GM12878 (cell line): Measurements from ENCODE around the gene IRS1. TPM values are rescaled to one million over a fixed set of nuclear protein-coding genes. Genes with fewer than 3 reads are reported as not detected.

Experiments used
- ATAC-seq: fragments of 200-7000 bp; cut with Tn5 transposase; 3 replicates; pipeline ENCODE4 v1.9.1; 2020; ENCODE audit warnings: mild to moderate bottlenecking, moderate library complexity
- BruUV-seq: library from RNA; stranded (reverse); fragments of 400-500 nt; replicated peaks from 2 replicates; lab custom pipeline; 2021; lab: Mats Ljungman, UMichigan
- CTCF ChIA-PET: fragments of 300-600 bp; sonication (Branson Sonifier 250); formaldehyde crosslinking; extraction: SDS; loops from one replicate; lab custom pipeline; 2021; ENCODE audit warnings: inconsistent platforms; lab: Yijun Ruan, JAX
- POLR2A ChIA-PET: fragments of 350-600 bp; formaldehyde crosslinking; extraction: SDS; loops from one replicate; lab custom pipeline; 2021; ENCODE audit warnings: inconsistent platforms; lab: Charles Lee
- RAD21 ChIA-PET: fragments of 300-600 bp; sonication (Branson Sonifier 250); formaldehyde crosslinking; loops from one replicate; lab custom pipeline; 2023; ENCODE audit warnings: antibody characterized with exemption; ENCODE audit not compliant: unreplicated experiment; lab: Charles Lee
- SMC1A ChIA-PET: fragments of 300-600 bp; sonication (Branson Sonifier 250); formaldehyde crosslinking; loops from one replicate; lab custom pipeline; 2023; ENCODE audit not compliant: unreplicated experiment, uncharacterized antibody; lab: Charles Lee
- DNase-seq: peaks from one replicate; pipeline ENCODE4 v3.0.0-alpha.2; 2011; ENCODE audit warnings: low read depth, low spot score
- FAIRE-seq: peaks from 3 replicates; lab custom pipeline; 2011; peaks lifted over from hg19 to GRCh38; lab: Jason Lieb, UNC
- H2AFZ ChIP-seq: 2 replicates; pipeline ENCODE4 v1.6.0; 2011; ENCODE audit warnings: low read depth, low read length, control low read depth; ENCODE audit not compliant: control insufficient read depth
- H3K27ac ChIP-seq: 2 replicates; pipeline ENCODE4 v1.5.1; 2011; ENCODE audit warnings: control low read depth; ENCODE audit not compliant: control insufficient read depth, insufficient read depth
- H3K27me3 ChIP-seq, 2 experiments: replicated peaks in 1 of 2; 2 replicates each; pipeline versions ENCODE4 v1.6.0 to v1.6.1; 2011; ENCODE audit warnings: low read length in 1 of 2; ENCODE audit not compliant: control insufficient read depth in 2 of 2, insufficient read depth in 2 of 2
- H3K36me3 ChIP-seq, 2 experiments: 2 replicates each; pipeline ENCODE4 v1.5.1; 2011; ENCODE audit warnings: low read length in 1 of 2; ENCODE audit not compliant: control insufficient read depth in 2 of 2, insufficient read depth in 2 of 2
- H3K4me1 ChIP-seq: 2 replicates; pipeline ENCODE4 v1.6.1; 2011; ENCODE audit warnings: mild to moderate bottlenecking, low read length, moderate library complexity, mixed read lengths; ENCODE audit not compliant: control insufficient read depth, insufficient read depth
- H3K4me2 ChIP-seq: 2 replicates; pipeline ENCODE4 v1.6.0; 2011; ENCODE audit warnings: control low read depth; ENCODE audit not compliant: control insufficient read depth, insufficient read depth
- H3K4me3 ChIP-seq: fragments of 200-600 bp; sonication (generic); 2 replicates; pipeline ENCODE4 v1.5.1; 2016
- H3K79me2 ChIP-seq: 2 replicates; pipeline ENCODE4 v1.6.0; 2011; ENCODE audit warnings: low read length; ENCODE audit not compliant: control insufficient read depth, insufficient read depth
- H3K9ac ChIP-seq: 2 replicates; pipeline ENCODE4 v1.8.0; 2011; ENCODE audit warnings: low read length, control low read depth, mixed read lengths; ENCODE audit not compliant: control insufficient read depth, insufficient read depth
- H3K9me3 ChIP-seq: replicated peaks from 3 replicates; pipeline ENCODE4 v1.5.1; 2011; ENCODE audit warnings: mild to moderate bottlenecking, low read length; ENCODE audit not compliant: control insufficient read depth, insufficient read depth
- H4K20me1 ChIP-seq: 2 replicates; pipeline ENCODE4 v1.6.0; 2011; ENCODE audit not compliant: control insufficient read depth, insufficient read depth
- CHD2 ChIP-seq: IDR thresholded peaks from 2 replicates; pipeline ENCODE4 v1.6.1; 2011; ENCODE audit warnings: low read depth, low read length, improper control_type of control experiment, borderline replicate concordance
- CHD4 ChIP-seq: fragments of 200-600 bp; sonication (generic); IDR thresholded peaks from 2 replicates; pipeline ENCODE4 v1.6.1; 2016; ENCODE audit warnings: mild to moderate bottlenecking
- MLLT1 ChIP-seq: fragments of 450-650 bp; IDR thresholded peaks from 2 replicates; pipeline ENCODE4 v1.6.1; 2016; ENCODE audit warnings: mild to moderate bottlenecking
- NBN ChIP-seq: fragments of 450-650 bp; IDR thresholded peaks from 2 replicates; pipeline ENCODE4 v1.6.1; 2016
- POU2F2 ChIP-seq: IDR thresholded peaks from 3 replicates; pipeline ENCODE4 v1.6.1; 2011; ENCODE audit warnings: low read depth, mild to moderate bottlenecking, low read length, borderline replicate concordance
- RCOR1 ChIP-seq: conservative IDR thresholded peaks from 2 replicates; pipeline ENCODE4 v1.6.1; 2012; ENCODE audit warnings: low read depth, low read length, improper control_type of control experiment
- RELA ChIP-seq: fragments of 450-650 bp; IDR thresholded peaks from 2 replicates; pipeline ENCODE4 v1.8.0; 2014; ENCODE audit warnings: borderline replicate concordance; ENCODE audit not compliant: partially characterized antibody
- RUNX3 ChIP-seq: IDR thresholded peaks from 2 replicates; pipeline ENCODE4 v1.6.1; 2012; ENCODE audit warnings: low read length, inconsistent platforms
- SMAD5 ChIP-seq: IDR thresholded peaks from 2 replicates; pipeline ENCODE4 v1.6.1; 2016; ENCODE audit warnings: antibody characterized with exemption, low read depth
- SREBF2 ChIP-seq: IDR thresholded peaks from 2 replicates; pipeline ENCODE4 v1.6.1; 2012; ENCODE audit warnings: mild to moderate bottlenecking, low read length
- TBL1XR1 ChIP-seq: IDR thresholded peaks from 2 replicates; pipeline ENCODE4 v1.6.1; 2012; ENCODE audit warnings: low read depth, low read length, improper control_type of control experiment
- ZNF687 ChIP-seq: fragments of 450-650 bp; IDR thresholded peaks from 2 replicates; pipeline ENCODE4 v1.6.1; 2017; ENCODE audit warnings: mild to moderate bottlenecking, moderate library complexity
- WGBS: methylation state at CpG from one replicate; pipeline ENCODE4 v1.1.6; 2016; ENCODE audit warnings: low lambda C conversion rate; ENCODE audit not compliant: insufficient replicate concordance, insufficient coverage; ENCODE audit errors: missing lambda C conversion rate; 5-methylcytosine and 5-hydroxymethylcytosine counted together
- in situ Hi-C: fragments of 300-500 bp; cut with MboI; formaldehyde crosslinking; loops from 9 replicates; pipeline ENCODE4 v1.14.3; 2018; ENCODE audit warnings: mixed read lengths
- intact Hi-C: fragments of 100-400 bp; cut with micrococcal nuclease; formaldehyde crosslinking; loops from one replicate; pipeline ENCODE4 v1.14.2; 2022; ENCODE audit not compliant: unreplicated experiment
- polyA plus RNA-seq, 11 experiments: library from polyadenylated mRNA; depleted of rRNA in 4 of 11; unstranded in 6 of 11; stranded (reverse) in 5 of 11; fragments of >200 nt; fragmentation: Nextera tagmentation in 4 of 11; fragmentation: Illumina TruSeq in 1 of 11; extraction: Ambion mirVana in 4 of 11; extraction: Trizol in 1 of 11; gene quantifications; 1 replicate in 1 of 11; 2 replicates in 10 of 11; pipeline versions ENCODE4 v1.2.1 to v1.2.3, GENCODE V29; 2011 to 2016; ENCODE audit warnings: inconsistent platforms in 2 of 11, missing spikeins in 2 of 11, low read depth in 1 of 11
- total RNA-seq, 4 experiments: library from RNA; depleted of rRNA in 3 of 4; stranded (reverse); fragments of >200 nt in 3 of 4; fragmentation: Illumina TruSeq in 1 of 4; extraction: Trizol in 1 of 4; gene quantifications; 2 replicates each; pipeline versions ENCODE4 v1.2.1 to v1.2.3, GENCODE V29; 2013 to 2021
- TF ChIP-seq, protein P1 (sequence below): IDR thresholded peaks from 2 replicates; pipeline ENCODE4 v1.6.1; 2011; ENCODE audit warnings: low read depth, low read length, improper control_type of control experiment, borderline replicate concordance
- TF ChIP-seq, protein P2 (sequence below): fragments of 450-650 bp; IDR thresholded peaks from 2 replicates; pipeline ENCODE4 v1.6.1; 2016; ENCODE audit warnings: mild to moderate bottlenecking, moderate library complexity, borderline replicate concordance

Gene IRS1
- total and polyA plus RNA-seq, 10 of the 15 experiments (the other 5 are each of a cell fraction or from before 2014, with no cell fraction given), result 0.03 to 1.7 (median 0.34) TPM

GRCh38 chr2:226758921-226759640 is 40.5 kb downstream of the IRS1 start:
- ATAC-seq (no peak), FAIRE-seq (no peak), DNase-seq (no peak)
- RAD21 ChIA-PET, result no interaction called here
- H3K79me2 ChIP-seq, result no peaks in the 10 kb centered on the region
- SMC1A ChIA-PET, result interaction anchor here (2.7 kb wide), 1 partner anchor 12 kb away, joined by 10 read pairs; no protein-coding TSS in a partner anchor
- POLR2A ChIA-PET, result no interaction called here
- no peaks in the 10 kb centered on the region for H3K9me3 ChIP-seq
- WGBS, result 37% methylated on average over 3 of the region's 3 CpGs
- H3K27ac ChIP-seq, result no peak overlapping the region
- intact Hi-C loops, result no loop called here
- no peak overlapping the region for H3K4me3 ChIP-seq
- no TSS peak for BruUV-seq
- no peak overlapping the region for H3K9ac ChIP-seq
- H4K20me1 ChIP-seq, result no peaks in the 10 kb centered on the region
- in situ Hi-C loops, result no loop called here
- H3K4me1 ChIP-seq, result no peaks in the 10 kb centered on the region
- H3K4me2 ChIP-seq, result no peak overlapping the region
- H2AFZ ChIP-seq, result no peak overlapping the region
- no peaks in the 10 kb centered on the region for H3K27me3 ChIP-seq
- TF ChIP-seq RCOR1 (no peak), MLLT1 (no peak), CHD2 (no peak), SMAD5 (no peak), RELA (no peak), NBN (no peak), ZNF687 (no peak), CHD4 (no peak), POU2F2 (no peak), RUNX3 (no peak), SREBF2 (no peak), TBL1XR1 (no peak)
- TF ChIP-seq, protein P1, sequence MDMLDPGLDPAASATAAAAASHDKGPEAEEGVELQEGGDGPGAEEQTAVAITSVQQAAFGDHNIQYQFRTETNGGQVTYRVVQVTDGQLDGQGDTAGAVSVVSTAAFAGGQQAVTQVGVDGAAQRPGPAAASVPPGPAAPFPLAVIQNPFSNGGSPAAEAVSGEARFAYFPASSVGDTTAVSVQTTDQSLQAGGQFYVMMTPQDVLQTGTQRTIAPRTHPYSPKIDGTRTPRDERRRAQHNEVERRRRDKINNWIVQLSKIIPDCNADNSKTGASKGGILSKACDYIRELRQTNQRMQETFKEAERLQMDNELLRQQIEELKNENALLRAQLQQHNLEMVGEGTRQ, result no peak
- TF ChIP-seq, protein P2, sequence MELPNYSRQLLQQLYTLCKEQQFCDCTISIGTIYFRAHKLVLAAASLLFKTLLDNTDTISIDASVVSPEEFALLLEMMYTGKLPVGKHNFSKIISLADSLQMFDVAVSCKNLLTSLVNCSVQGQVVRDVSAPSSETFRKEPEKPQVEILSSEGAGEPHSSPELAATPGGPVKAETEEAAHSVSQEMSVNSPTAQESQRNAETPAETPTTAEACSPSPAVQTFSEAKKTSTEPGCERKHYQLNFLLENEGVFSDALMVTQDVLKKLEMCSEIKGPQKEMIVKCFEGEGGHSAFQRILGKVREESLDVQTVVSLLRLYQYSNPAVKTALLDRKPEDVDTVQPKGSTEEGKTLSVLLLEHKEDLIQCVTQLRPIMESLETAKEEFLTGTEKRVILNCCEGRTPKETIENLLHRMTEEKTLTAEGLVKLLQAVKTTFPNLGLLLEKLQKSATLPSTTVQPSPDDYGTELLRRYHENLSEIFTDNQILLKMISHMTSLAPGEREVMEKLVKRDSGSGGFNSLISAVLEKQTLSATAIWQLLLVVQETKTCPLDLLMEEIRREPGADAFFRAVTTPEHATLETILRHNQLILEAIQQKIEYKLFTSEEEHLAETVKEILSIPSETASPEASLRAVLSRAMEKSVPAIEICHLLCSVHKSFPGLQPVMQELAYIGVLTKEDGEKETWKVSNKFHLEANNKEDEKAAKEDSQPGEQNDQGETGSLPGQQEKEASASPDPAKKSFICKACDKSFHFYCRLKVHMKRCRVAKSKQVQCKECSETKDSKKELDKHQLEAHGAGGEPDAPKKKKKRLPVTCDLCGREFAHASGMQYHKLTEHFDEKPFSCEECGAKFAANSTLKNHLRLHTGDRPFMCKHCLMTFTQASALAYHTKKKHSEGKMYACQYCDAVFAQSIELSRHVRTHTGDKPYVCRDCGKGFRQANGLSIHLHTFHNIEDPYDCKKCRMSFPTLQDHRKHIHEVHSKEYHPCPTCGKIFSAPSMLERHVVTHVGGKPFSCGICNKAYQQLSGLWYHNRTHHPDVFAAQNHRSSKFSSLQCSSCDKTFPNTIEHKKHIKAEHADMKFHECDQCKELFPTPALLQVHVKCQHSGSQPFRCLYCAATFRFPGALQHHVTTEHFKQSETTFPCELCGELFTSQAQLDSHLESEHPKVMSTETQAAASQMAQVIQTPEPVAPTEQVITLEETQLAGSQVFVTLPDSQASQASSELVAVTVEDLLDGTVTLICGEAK, result no peak
- CTCF ChIA-PET, result no interaction called here
- H3K36me3 ChIP-seq, result no peaks in the 10 kb centered on the region
